Liver (tissue), 9 donors: ENCODE measurements around the gene DGKB. TPM values are rescaled to one million over a fixed set of nuclear protein-coding genes. Genes with fewer than 3 reads are reported as not detected.

Experiments
- DNase-seq: peaks from one replicate; pipeline ENCODE4 v3.0.0-alpha.2; 2017; ENCODE audit warnings: low spot score
- H3K27ac ChIP-seq, 2 donors: one replicate each; pipeline ENCODE4 v1.7.0; 2013; ENCODE audit warnings: inconsistent platforms in 2 of 2, low read length in 2 of 2, control low read depth in 1 of 2, low read depth in 1 of 2, mild to moderate bottlenecking in 1 of 2
- H3K27me3 ChIP-seq, 4 donors: one replicate each; pipeline versions ENCODE4 v1.6.1 to v1.7.0; 2013; ENCODE audit warnings: low read length in 3 of 4, inconsistent platforms in 1 of 4, mild to moderate bottlenecking in 1 of 4, moderate library complexity in 1 of 4; ENCODE audit not compliant: control insufficient read depth in 4 of 4, insufficient read depth in 4 of 4
- H3K36me3 ChIP-seq, 4 donors: one replicate each; pipeline versions ENCODE4 v1.6.1 to v1.7.0; 2013; ENCODE audit warnings: low read length in 3 of 4, mild to moderate bottlenecking in 3 of 4, low read depth in 1 of 4, moderate library complexity in 1 of 4; ENCODE audit not compliant: control insufficient read depth in 4 of 4, insufficient read depth in 3 of 4
- H3K4me1 ChIP-seq, 4 donors: one replicate each; pipeline versions ENCODE4 v1.6.1 to v1.7.0; 2013; ENCODE audit warnings: low read length in 3 of 4, mild to moderate bottlenecking in 3 of 4, moderate library complexity in 1 of 4; ENCODE audit not compliant: control insufficient read depth in 4 of 4, insufficient read depth in 4 of 4
- H3K4me3 ChIP-seq, 3 donors: one replicate each; pipeline versions ENCODE4 v1.6.1 to v1.7.0; 2013; ENCODE audit warnings: low read length in 3 of 3, control low read depth in 1 of 3, low read depth in 1 of 3, mild to moderate bottlenecking in 1 of 3
- H3K9ac ChIP-seq, 2 donors: one replicate each; pipeline ENCODE4 v1.7.0; 2013; ENCODE audit warnings: low read length in 2 of 2, mild to moderate bottlenecking in 2 of 2, moderate library complexity in 2 of 2, control low read depth in 1 of 2, low read depth in 1 of 2
- H3K9me3 ChIP-seq, 4 donors: one replicate each; pipeline versions ENCODE4 v1.6.1 to v1.7.0; 2013; ENCODE audit warnings: low read length in 3 of 4; ENCODE audit not compliant: control insufficient read depth in 4 of 4
- EGR1 ChIP-seq, 2 donors: IDR thresholded peaks; 2 replicates each; pipeline ENCODE4 v1.6.1; 2016 to 2018; ENCODE audit warnings: antibody characterized with exemption in 2 of 2, low read depth in 2 of 2
- FOXA1 ChIP-seq: IDR thresholded peaks from 2 replicates; pipeline ENCODE4 v1.6.1; 2016; ENCODE audit warnings: antibody characterized with exemption
- FOXA2 ChIP-seq: IDR thresholded peaks from 2 replicates; pipeline ENCODE4 v1.6.1; 2016; ENCODE audit warnings: antibody characterized with exemption
- GABPA ChIP-seq, 2 donors: IDR thresholded peaks in 1 of 2; conservative IDR thresholded peaks in 1 of 2; 2 replicates each; pipeline ENCODE4 v1.6.1; 2016; ENCODE audit warnings: antibody characterized with exemption in 2 of 2, mild to moderate bottlenecking in 1 of 2, moderate library complexity in 1 of 2
- HNF4A ChIP-seq, 2 donors: conservative IDR thresholded peaks; 2 replicates each; pipeline ENCODE4 v1.6.1; 2016; ENCODE audit warnings: antibody characterized with exemption in 2 of 2, mild to moderate bottlenecking in 2 of 2
- HNF4G ChIP-seq: IDR thresholded peaks from 2 replicates; pipeline ENCODE4 v1.6.1; 2016; ENCODE audit warnings: antibody characterized with exemption
- JUND ChIP-seq, 2 donors: IDR thresholded peaks; 2 replicates each; pipeline ENCODE4 v1.6.1; 2016; ENCODE audit warnings: antibody characterized with exemption in 2 of 2
- NR2F2 ChIP-seq: IDR thresholded peaks from 2 replicates; pipeline ENCODE4 v1.6.1; 2016; ENCODE audit warnings: antibody characterized with exemption
- RAD21 ChIP-seq, 2 donors: IDR thresholded peaks; 2 replicates each; pipeline ENCODE4 v1.6.1; 2016; ENCODE audit warnings: antibody characterized with exemption in 2 of 2, mild to moderate bottlenecking in 2 of 2
- RXRA ChIP-seq, 2 donors: IDR thresholded peaks; 2 replicates each; pipeline ENCODE4 v1.6.1; 2017 to 2018; ENCODE audit warnings: antibody characterized with exemption in 2 of 2, mild to moderate bottlenecking in 1 of 2
- SP1 ChIP-seq: IDR thresholded peaks from 2 replicates; pipeline ENCODE4 v1.6.1; 2018; ENCODE audit warnings: antibody characterized with exemption, mild to moderate bottlenecking
- TAF1 ChIP-seq: conservative IDR thresholded peaks from 2 replicates; pipeline ENCODE4 v1.6.1; 2016; ENCODE audit warnings: antibody characterized with exemption, mild to moderate bottlenecking
- YY1 ChIP-seq: IDR thresholded peaks from 2 replicates; pipeline ENCODE4 v1.6.1; 2016; ENCODE audit warnings: antibody characterized with exemption, mild to moderate bottlenecking
- WGBS: extraction: QIAGEN DNeasy Blood & Tissue Kit; methylation state at CpG from one replicate; pipeline ENCODE4 v1.1.7; 2013; 5-methylcytosine and 5-hydroxymethylcytosine counted together
- polyA plus RNA-seq, 2 donors: library from polyadenylated mRNA; stranded (reverse) in 1 of 2; unstranded in 1 of 2; fragments of 200-250 nt in 1 of 2; fragments of >200 nt in 1 of 2; fragmentation: Nextera tagmentation in 1 of 2; extraction: Ambion mirVana in 1 of 2; gene quantifications; one replicate each; pipeline versions ENCODE4 v1.2.1 to v1.2.3, GENCODE V29; 2013 to 2015
- total RNA-seq, 2 donors: library from RNA; depleted of rRNA; stranded (reverse); fragments of >200 nt; gene quantifications; one replicate each; pipeline ENCODE4 v1.2.3, GENCODE V29; 2014
- TF ChIP-seq, protein P1 (sequence below): IDR thresholded peaks from 2 replicates; pipeline ENCODE4 v1.6.1; 2016; ENCODE audit warnings: antibody characterized with exemption
- TF ChIP-seq, protein P2 (sequence below): IDR thresholded peaks from 2 replicates; pipeline ENCODE4 v1.6.1; 2016; ENCODE audit warnings: antibody characterized with exemption, mild to moderate bottlenecking
- TF ChIP-seq, protein P3 (sequence below): fragments of 150-350 bp; IDR thresholded peaks from 2 replicates; pipeline ENCODE4 v1.5.1; 2017; ENCODE audit warnings: improper control_type of control experiment, low read depth, low read length; ENCODE audit not compliant: missing input control
- TF ChIP-seq, protein P4 (sequence below): IDR thresholded peaks from 2 replicates; pipeline ENCODE4 v1.6.1; 2016; ENCODE audit warnings: antibody characterized with exemption
- TF ChIP-seq, protein P5 (sequence below): IDR thresholded peaks from 2 replicates; pipeline ENCODE4 v1.6.1; 2016; ENCODE audit warnings: antibody characterized with exemption
- donor health status: healthy.
- donor health status: healthy.
- donor health status: healthy.
- donor health status: healthy.
- donor health status: healthy.

Gene DGKB
- total and polyA plus RNA-seq, 4 donors, result 0.09 to 0.42 TPM; not detected in 2

DNA sequence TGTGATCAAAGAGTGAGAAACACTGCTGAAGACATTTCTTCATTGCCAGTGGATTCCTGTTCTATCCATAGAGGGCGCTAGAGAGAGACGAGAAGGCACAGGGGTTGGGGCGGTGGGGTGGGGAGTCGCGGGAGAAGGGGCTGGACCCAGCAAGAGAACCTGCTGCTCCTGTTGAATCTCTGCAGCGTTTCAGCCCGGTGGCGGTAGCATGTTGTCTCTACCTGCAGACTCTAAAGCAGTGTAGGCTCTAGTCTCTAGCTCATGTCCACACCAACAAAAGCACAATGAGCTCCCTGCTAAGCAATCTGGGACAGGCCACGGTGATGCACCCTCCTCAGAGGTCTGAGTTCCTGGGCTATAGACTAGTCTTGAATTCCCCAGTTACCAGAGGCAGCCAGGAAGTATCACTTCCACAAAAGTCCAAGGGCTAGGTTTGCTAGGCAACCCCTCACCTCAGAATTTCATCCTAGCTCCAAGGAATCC lies 167.7 kb downstream of the DGKB start:
- DNase-seq, result no peak
- H3K4me3 ChIP-seq, result no peak overlapping the region
- H3K9ac ChIP-seq, result no peak overlapping the region
- 35% methylated on average over 9 of the region's 9 CpGs for WGBS
- H3K27me3 ChIP-seq, result no peaks in the 10 kb centered on the region
- no peaks in the 10 kb centered on the region for H3K36me3 ChIP-seq
- H3K4me1 ChIP-seq, result no peaks in the 10 kb centered on the region
- TF ChIP-seq JUND (IDR thresholded peaks at IDR 0.05) (no peak), NR2F2 (no peak), GABPA (IDR thresholded peaks at IDR 0.05 in 1 of 2, conservative IDR thresholded peaks at IDR 0.05 in 1 of 2) (no peak), RXRA (IDR thresholded peaks at IDR 0.05) (no peak), EGR1 (IDR thresholded peaks at IDR 0.05; ENCODE audit: low read depth in 2 of 2) (no peak), RAD21 (IDR thresholded peaks at IDR 0.05) (no peak), FOXA2 (no peak), HNF4A (conservative IDR thresholded peaks at IDR 0.05) (no peak), FOXA1 (no peak), HNF4G (no peak), YY1 (no peak), SP1 (no peak), TAF1 (no peak)
- TF ChIP-seq, protein P1, sequence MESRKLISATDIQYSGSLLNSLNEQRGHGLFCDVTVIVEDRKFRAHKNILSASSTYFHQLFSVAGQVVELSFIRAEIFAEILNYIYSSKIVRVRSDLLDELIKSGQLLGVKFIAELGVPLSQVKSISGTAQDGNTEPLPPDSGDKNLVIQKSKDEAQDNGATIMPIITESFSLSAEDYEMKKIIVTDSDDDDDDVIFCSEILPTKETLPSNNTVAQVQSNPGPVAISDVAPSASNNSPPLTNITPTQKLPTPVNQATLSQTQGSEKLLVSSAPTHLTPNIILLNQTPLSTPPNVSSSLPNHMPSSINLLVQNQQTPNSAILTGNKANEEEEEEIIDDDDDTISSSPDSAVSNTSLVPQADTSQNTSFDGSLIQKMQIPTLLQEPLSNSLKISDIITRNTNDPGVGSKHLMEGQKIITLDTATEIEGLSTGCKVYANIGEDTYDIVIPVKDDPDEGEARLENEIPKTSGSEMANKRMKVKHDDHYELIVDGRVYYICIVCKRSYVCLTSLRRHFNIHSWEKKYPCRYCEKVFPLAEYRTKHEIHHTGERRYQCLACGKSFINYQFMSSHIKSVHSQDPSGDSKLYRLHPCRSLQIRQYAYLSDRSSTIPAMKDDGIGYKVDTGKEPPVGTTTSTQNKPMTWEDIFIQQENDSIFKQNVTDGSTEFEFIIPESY, result no peak
- TF ChIP-seq, protein P2, sequence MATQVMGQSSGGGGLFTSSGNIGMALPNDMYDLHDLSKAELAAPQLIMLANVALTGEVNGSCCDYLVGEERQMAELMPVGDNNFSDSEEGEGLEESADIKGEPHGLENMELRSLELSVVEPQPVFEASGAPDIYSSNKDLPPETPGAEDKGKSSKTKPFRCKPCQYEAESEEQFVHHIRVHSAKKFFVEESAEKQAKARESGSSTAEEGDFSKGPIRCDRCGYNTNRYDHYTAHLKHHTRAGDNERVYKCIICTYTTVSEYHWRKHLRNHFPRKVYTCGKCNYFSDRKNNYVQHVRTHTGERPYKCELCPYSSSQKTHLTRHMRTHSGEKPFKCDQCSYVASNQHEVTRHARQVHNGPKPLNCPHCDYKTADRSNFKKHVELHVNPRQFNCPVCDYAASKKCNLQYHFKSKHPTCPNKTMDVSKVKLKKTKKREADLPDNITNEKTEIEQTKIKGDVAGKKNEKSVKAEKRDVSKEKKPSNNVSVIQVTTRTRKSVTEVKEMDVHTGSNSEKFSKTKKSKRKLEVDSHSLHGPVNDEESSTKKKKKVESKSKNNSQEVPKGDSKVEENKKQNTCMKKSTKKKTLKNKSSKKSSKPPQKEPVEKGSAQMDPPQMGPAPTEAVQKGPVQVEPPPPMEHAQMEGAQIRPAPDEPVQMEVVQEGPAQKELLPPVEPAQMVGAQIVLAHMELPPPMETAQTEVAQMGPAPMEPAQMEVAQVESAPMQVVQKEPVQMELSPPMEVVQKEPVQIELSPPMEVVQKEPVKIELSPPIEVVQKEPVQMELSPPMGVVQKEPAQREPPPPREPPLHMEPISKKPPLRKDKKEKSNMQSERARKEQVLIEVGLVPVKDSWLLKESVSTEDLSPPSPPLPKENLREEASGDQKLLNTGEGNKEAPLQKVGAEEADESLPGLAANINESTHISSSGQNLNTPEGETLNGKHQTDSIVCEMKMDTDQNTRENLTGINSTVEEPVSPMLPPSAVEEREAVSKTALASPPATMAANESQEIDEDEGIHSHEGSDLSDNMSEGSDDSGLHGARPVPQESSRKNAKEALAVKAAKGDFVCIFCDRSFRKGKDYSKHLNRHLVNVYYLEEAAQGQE, result no peak
- TF ChIP-seq, protein P3, sequence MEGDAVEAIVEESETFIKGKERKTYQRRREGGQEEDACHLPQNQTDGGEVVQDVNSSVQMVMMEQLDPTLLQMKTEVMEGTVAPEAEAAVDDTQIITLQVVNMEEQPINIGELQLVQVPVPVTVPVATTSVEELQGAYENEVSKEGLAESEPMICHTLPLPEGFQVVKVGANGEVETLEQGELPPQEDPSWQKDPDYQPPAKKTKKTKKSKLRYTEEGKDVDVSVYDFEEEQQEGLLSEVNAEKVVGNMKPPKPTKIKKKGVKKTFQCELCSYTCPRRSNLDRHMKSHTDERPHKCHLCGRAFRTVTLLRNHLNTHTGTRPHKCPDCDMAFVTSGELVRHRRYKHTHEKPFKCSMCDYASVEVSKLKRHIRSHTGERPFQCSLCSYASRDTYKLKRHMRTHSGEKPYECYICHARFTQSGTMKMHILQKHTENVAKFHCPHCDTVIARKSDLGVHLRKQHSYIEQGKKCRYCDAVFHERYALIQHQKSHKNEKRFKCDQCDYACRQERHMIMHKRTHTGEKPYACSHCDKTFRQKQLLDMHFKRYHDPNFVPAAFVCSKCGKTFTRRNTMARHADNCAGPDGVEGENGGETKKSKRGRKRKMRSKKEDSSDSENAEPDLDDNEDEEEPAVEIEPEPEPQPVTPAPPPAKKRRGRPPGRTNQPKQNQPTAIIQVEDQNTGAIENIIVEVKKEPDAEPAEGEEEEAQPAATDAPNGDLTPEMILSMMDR, result no peak
- TF ChIP-seq, protein P4, sequence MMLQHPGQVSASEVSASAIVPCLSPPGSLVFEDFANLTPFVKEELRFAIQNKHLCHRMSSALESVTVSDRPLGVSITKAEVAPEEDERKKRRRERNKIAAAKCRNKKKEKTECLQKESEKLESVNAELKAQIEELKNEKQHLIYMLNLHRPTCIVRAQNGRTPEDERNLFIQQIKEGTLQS, result no peak
- TF ChIP-seq, protein P5, sequence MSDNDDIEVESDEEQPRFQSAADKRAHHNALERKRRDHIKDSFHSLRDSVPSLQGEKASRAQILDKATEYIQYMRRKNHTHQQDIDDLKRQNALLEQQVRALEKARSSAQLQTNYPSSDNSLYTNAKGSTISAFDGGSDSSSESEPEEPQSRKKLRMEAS, result no peak
- no peak overlapping the region for H3K27ac ChIP-seq
- H3K9me3 ChIP-seq, result no peaks in the 10 kb centered on the region
